Central memory CD8-positive, alpha-beta T cell (primary cell): ENCODE results near the gene NRAS.

Source experiments
- ATAC-seq: fragments of 150-1000 bp; cut with Tn5 transposase; replicated peaks from 2 replicates; pipeline ENCODE4 v1.10.0; 2022; ENCODE audit warnings: mild to moderate bottlenecking, moderate FRiP score, moderate number of reproducible peaks; ENCODE audit not compliant: poor library complexity, severe bottlenecking; ENCODE audit errors: extremely low read depth
- DNase-seq, 2 donors: peaks; one replicate each; pipeline ENCODE4 v3.0.0; 2021; ENCODE audit warnings: low spot score in 2 of 2
- H3K27ac Mint-ChIP-seq: one replicate; pipeline ENCODE4 v1.8.0; 2022; ENCODE audit warnings: low read depth, mild to moderate bottlenecking, moderate library complexity, mixed read lengths
- H3K27me3 Mint-ChIP-seq: one replicate; pipeline ENCODE4 v1.8.0; 2022; ENCODE audit warnings: mixed read lengths
- H3K36me3 Mint-ChIP-seq: one replicate; pipeline ENCODE4 v1.8.0; 2022; ENCODE audit warnings: mild to moderate bottlenecking, moderate library complexity, mixed read lengths; ENCODE audit not compliant: insufficient read depth
- H3K4me1 Mint-ChIP-seq: one replicate; pipeline ENCODE4 v1.8.0; 2022; ENCODE audit warnings: mixed read lengths
- H3K4me3 Mint-ChIP-seq: one replicate; pipeline ENCODE4 v1.8.0; 2022; ENCODE audit warnings: mild to moderate bottlenecking, moderate library complexity, mixed read lengths
- H3K9me3 Mint-ChIP-seq: one replicate; pipeline ENCODE4 v1.8.0; 2022; ENCODE audit warnings: mixed read lengths

Gene NRAS

GRCh38 chr1:114692947-114693346 is 23.6 kb downstream of the NRAS start:
- no peak overlapping the region for H3K27ac Mint-ChIP-seq
- no peaks in the 10 kb centered on the region for H3K4me1 Mint-ChIP-seq
- peaks cover 35% of the 10 kb centered on the region for H3K27me3 Mint-ChIP-seq
- ATAC-seq: no peak
- H3K4me3 Mint-ChIP-seq: no peak overlapping the region
- H3K9me3 Mint-ChIP-seq: no peaks in the 10 kb centered on the region
- H3K36me3 Mint-ChIP-seq: peaks cover 3% of the 10 kb centered on the region
- DNase-seq: no peak

- peaks cover 44% of the 10 kb centered on the region for H3K27me3 Mint-ChIP-seq
- H3K4me3 Mint-ChIP-seq: no peak overlapping the region
- DNase-seq (no peak), ATAC-seq (no peak)
- no peak overlapping the region for H3K27ac Mint-ChIP-seq
- H3K4me1 Mint-ChIP-seq: no peaks in the 10 kb centered on the region
- H3K9me3 Mint-ChIP-seq: no peaks in the 10 kb centered on the region
- H3K36me3 Mint-ChIP-seq: no peaks in the 10 kb centered on the region
Observed at GRCh38 chr1:114691061-114691460, 25.5 kb downstream of the NRAS start.

GRCh38 chr1:114690148-114690547 is 26.4 kb downstream of the NRAS start:
- DNase-seq: no peak
- ATAC-seq: no peak
- Mint-ChIP-seq H3K36me3 (no peaks in the 10 kb centered on the region), H3K9me3 (no peaks in the 10 kb centered on the region), H3K27ac (no peak overlapping the region), H3K4me3 (no peak overlapping the region), H3K4me1 (no peaks in the 10 kb centered on the region), H3K27me3 (peaks cover 47% of the 10 kb centered on the region)

- Mint-ChIP-seq H3K4me3 (no peak overlapping the region), H3K4me1 (no peaks in the 10 kb centered on the region)
- no peak for ATAC-seq
Observed at GRCh38 chr1:114688526-114688925, 28.0 kb downstream of the NRAS start.

GRCh38 chr1:114685851-114686250 is 30.7 kb downstream of the NRAS start:
- peaks cover 78% of the 10 kb centered on the region for H3K27me3 Mint-ChIP-seq
- H3K36me3 Mint-ChIP-seq: no peaks in the 10 kb centered on the region
- ATAC-seq (no peak), DNase-seq (no peak)
- no peaks in the 10 kb centered on the region for H3K4me1 Mint-ChIP-seq
- H3K27ac Mint-ChIP-seq: no peak overlapping the region
- no peaks in the 10 kb centered on the region for H3K9me3 Mint-ChIP-seq
- H3K4me3 Mint-ChIP-seq: no peak overlapping the region

More at GRCh38 chr1:114688526-114688925, 28.0 kb downstream of the NRAS start:
- Mint-ChIP-seq H3K27me3 (peaks cover 59% of the 10 kb centered on the region), H3K27ac (no peak overlapping the region), H3K36me3 (no peaks in the 10 kb centered on the region), H3K9me3 (no peaks in the 10 kb centered on the region)
- no peak for DNase-seq

GRCh38 chr1:114677691-114678090 is 38.9 kb downstream of the NRAS start:
- H3K36me3 Mint-ChIP-seq: no peaks in the 10 kb centered on the region
- no peak for DNase-seq
- H3K27ac Mint-ChIP-seq: no peak overlapping the region
- H3K4me1 Mint-ChIP-seq: no peaks in the 10 kb centered on the region
- no peak for ATAC-seq
- peaks cover 72% of the 10 kb centered on the region for H3K27me3 Mint-ChIP-seq
- no peak overlapping the region for H3K4me3 Mint-ChIP-seq
- no peaks in the 10 kb centered on the region for H3K9me3 Mint-ChIP-seq

- Mint-ChIP-seq H3K27me3 (peaks cover 61% of the 10 kb centered on the region), H3K9me3 (no peaks in the 10 kb centered on the region), H3K4me3 (no peak overlapping the region), H3K36me3 (no peaks in the 10 kb centered on the region), H3K4me1 (no peaks in the 10 kb centered on the region), H3K27ac (no peak overlapping the region)
- no peak for ATAC-seq
- DNase-seq: no peak
Observed at GRCh38 chr1:114676115-114676514, 40.5 kb downstream of the NRAS start.

- Mint-ChIP-seq H3K27me3 (peaks cover 31% of the 10 kb centered on the region), H3K36me3 (peaks cover 8% of the 10 kb centered on the region), H3K27ac (no peak overlapping the region), H3K4me3 (no peak overlapping the region), H3K9me3 (no peaks in the 10 kb centered on the region), H3K4me1 (no peaks in the 10 kb centered on the region)
- ATAC-seq: no peak
- DNase-seq: no peak
Observed at GRCh38 chr1:114671939-114672275, 44.7 kb downstream of the NRAS start.

GRCh38 chr1:114671011-114671938 is 45.3 kb downstream of the NRAS start:
- Mint-ChIP-seq H3K36me3 (peaks cover 8% of the 10 kb centered on the region), H3K27me3 (peaks cover 25% of the 10 kb centered on the region), H3K27ac (no peak overlapping the region), H3K9me3 (no peaks in the 10 kb centered on the region), H3K4me1 (no peaks in the 10 kb centered on the region), H3K4me3 (no peak overlapping the region)
- ATAC-seq (no peak), DNase-seq (no peak)

GRCh38 chr1:114670083-114671010 is 46.2 kb downstream of the NRAS start:
- ATAC-seq: peak; percentile 96

GRCh38 chr1:114669562-114670082 is 46.9 kb downstream of the NRAS start, which contains the start of gene DENND2C:
DENND2C (minus strand) TSS chr1:114670049; CDS start chr1:114625984, 44,065 bp downstream.
- Mint-ChIP-seq H3K27ac (no peak within 1 kb of the TSS), H3K36me3 (peaks cover 8% of the 10 kb centered on the region), H3K4me3 (peak within 1 kb of the TSS; percentile 88), H3K4me1 (no peaks in the 10 kb centered on the region), H3K9me3 (no peaks in the 10 kb centered on the region), H3K27me3 (peaks cover 8% of the 10 kb centered on the region)
- peak; percentile 52 for ATAC-seq
- peak in 1 of 2 donors; percentile 10 for DNase-seq

More at GRCh38 chr1:114670083-114671010, 46.2 kb downstream of the NRAS start:
- peak; percentile 62 to 66 for DNase-seq
- Mint-ChIP-seq H3K4me3 (peak overlapping the region; percentile 88), H3K9me3 (no peaks in the 10 kb centered on the region), H3K36me3 (peaks cover 8% of the 10 kb centered on the region), H3K27me3 (peaks cover 15% of the 10 kb centered on the region), H3K27ac (no peak overlapping the region), H3K4me1 (no peaks in the 10 kb centered on the region)

GRCh38 chr1:114668784-114669561 is 47.6 kb downstream of the NRAS start:
- no peak overlapping the region for H3K27ac Mint-ChIP-seq
- ATAC-seq (no peak), DNase-seq (no peak)
- peaks cover 8% of the 10 kb centered on the region for H3K36me3 Mint-ChIP-seq
- H3K27me3 Mint-ChIP-seq: peaks cover 2% of the 10 kb centered on the region
- H3K4me1 Mint-ChIP-seq: no peaks in the 10 kb centered on the region
- no peaks in the 10 kb centered on the region for H3K9me3 Mint-ChIP-seq
- peak overlapping the region; percentile 88 for H3K4me3 Mint-ChIP-seq
